GM12878 (cell line): ENCODE results near the gene KIDINS220. TPM values are rescaled to one million over a fixed set of nuclear protein-coding genes. Genes with fewer than 3 reads are reported as not detected.

Source experiments
- ATAC-seq: fragments of 200-7000 bp; cut with Tn5 transposase; 3 replicates; pipeline ENCODE4 v1.9.1; 2020; ENCODE audit warnings: mild to moderate bottlenecking, moderate library complexity
- BruUV-seq: library from RNA; stranded (reverse); fragments of 400-500 nt; replicated peaks from 2 replicates; lab custom pipeline; 2021; lab: Mats Ljungman, UMichigan
- CTCF ChIA-PET: fragments of 300-600 bp; sonication (Branson Sonifier 250); formaldehyde crosslinking; extraction: SDS; loops from one replicate; lab custom pipeline; 2021; ENCODE audit warnings: inconsistent platforms; lab: Yijun Ruan, JAX
- POLR2A ChIA-PET: fragments of 350-600 bp; formaldehyde crosslinking; extraction: SDS; loops from one replicate; lab custom pipeline; 2021; ENCODE audit warnings: inconsistent platforms; lab: Charles Lee
- RAD21 ChIA-PET: fragments of 300-600 bp; sonication (Branson Sonifier 250); formaldehyde crosslinking; loops from one replicate; lab custom pipeline; 2023; ENCODE audit warnings: antibody characterized with exemption; ENCODE audit not compliant: unreplicated experiment; lab: Charles Lee
- SMC1A ChIA-PET: fragments of 300-600 bp; sonication (Branson Sonifier 250); formaldehyde crosslinking; loops from one replicate; lab custom pipeline; 2023; ENCODE audit not compliant: unreplicated experiment, uncharacterized antibody; lab: Charles Lee
- DNase-seq: peaks from one replicate; pipeline ENCODE4 v3.0.0-alpha.2; 2011; ENCODE audit warnings: low read depth, low spot score
- FAIRE-seq: peaks from 3 replicates; lab custom pipeline; 2011; peaks lifted over from hg19 to GRCh38; lab: Jason Lieb, UNC
- H2AFZ ChIP-seq: 2 replicates; pipeline ENCODE4 v1.6.0; 2011; ENCODE audit warnings: low read depth, low read length, control low read depth; ENCODE audit not compliant: control insufficient read depth
- H3K27ac ChIP-seq: 2 replicates; pipeline ENCODE4 v1.5.1; 2011; ENCODE audit warnings: control low read depth; ENCODE audit not compliant: control insufficient read depth, insufficient read depth
- H3K27me3 ChIP-seq, 2 experiments: replicated peaks in 1 of 2; 2 replicates each; pipeline versions ENCODE4 v1.6.0 to v1.6.1; 2011; ENCODE audit warnings: low read length in 1 of 2; ENCODE audit not compliant: control insufficient read depth in 2 of 2, insufficient read depth in 2 of 2
- H3K36me3 ChIP-seq, 2 experiments: 2 replicates each; pipeline ENCODE4 v1.5.1; 2011; ENCODE audit warnings: low read length in 1 of 2; ENCODE audit not compliant: control insufficient read depth in 2 of 2, insufficient read depth in 2 of 2
- H3K4me1 ChIP-seq: 2 replicates; pipeline ENCODE4 v1.6.1; 2011; ENCODE audit warnings: mild to moderate bottlenecking, low read length, moderate library complexity, mixed read lengths; ENCODE audit not compliant: control insufficient read depth, insufficient read depth
- H3K4me2 ChIP-seq: 2 replicates; pipeline ENCODE4 v1.6.0; 2011; ENCODE audit warnings: control low read depth; ENCODE audit not compliant: control insufficient read depth, insufficient read depth
- H3K4me3 ChIP-seq: fragments of 200-600 bp; sonication (generic); 2 replicates; pipeline ENCODE4 v1.5.1; 2016
- H3K79me2 ChIP-seq: 2 replicates; pipeline ENCODE4 v1.6.0; 2011; ENCODE audit warnings: low read length; ENCODE audit not compliant: control insufficient read depth, insufficient read depth
- H3K9ac ChIP-seq: 2 replicates; pipeline ENCODE4 v1.8.0; 2011; ENCODE audit warnings: low read length, control low read depth, mixed read lengths; ENCODE audit not compliant: control insufficient read depth, insufficient read depth
- H3K9me3 ChIP-seq: replicated peaks from 3 replicates; pipeline ENCODE4 v1.5.1; 2011; ENCODE audit warnings: mild to moderate bottlenecking, low read length; ENCODE audit not compliant: control insufficient read depth, insufficient read depth
- H4K20me1 ChIP-seq: 2 replicates; pipeline ENCODE4 v1.6.0; 2011; ENCODE audit not compliant: control insufficient read depth, insufficient read depth
- HCFC1 ChIP-seq: fragments of 150-350 bp; IDR thresholded peaks from 2 replicates; pipeline ENCODE4 v1.6.1; 2014; ENCODE audit warnings: low read length
- PML ChIP-seq: IDR thresholded peaks from 2 replicates; pipeline ENCODE4 v1.6.1; 2012; ENCODE audit warnings: low read length, inconsistent platforms
- SREBF2 ChIP-seq: IDR thresholded peaks from 2 replicates; pipeline ENCODE4 v1.6.1; 2012; ENCODE audit warnings: mild to moderate bottlenecking, low read length
- YBX1 ChIP-seq: fragments of 450-650 bp; IDR thresholded peaks from 2 replicates; pipeline ENCODE4 v1.6.1; 2016; ENCODE audit warnings: antibody characterized with exemption
- ZNF592 ChIP-seq: fragments of 450-650 bp; IDR thresholded peaks from 2 replicates; pipeline ENCODE4 v1.6.1; 2017; ENCODE audit warnings: mild to moderate bottlenecking, moderate library complexity
- WGBS: methylation state at CpG from one replicate; pipeline ENCODE4 v1.1.6; 2016; ENCODE audit warnings: low lambda C conversion rate; ENCODE audit not compliant: insufficient replicate concordance, insufficient coverage; ENCODE audit errors: missing lambda C conversion rate; 5-methylcytosine and 5-hydroxymethylcytosine counted together
- in situ Hi-C: fragments of 300-500 bp; cut with MboI; formaldehyde crosslinking; loops from 9 replicates; pipeline ENCODE4 v1.14.3; 2018; ENCODE audit warnings: mixed read lengths
- intact Hi-C: fragments of 100-400 bp; cut with micrococcal nuclease; formaldehyde crosslinking; loops from one replicate; pipeline ENCODE4 v1.14.2; 2022; ENCODE audit not compliant: unreplicated experiment
- polyA plus RNA-seq, 11 experiments: library from polyadenylated mRNA; depleted of rRNA in 4 of 11; unstranded in 6 of 11; stranded (reverse) in 5 of 11; fragments of >200 nt; fragmentation: Nextera tagmentation in 4 of 11; fragmentation: Illumina TruSeq in 1 of 11; extraction: Ambion mirVana in 4 of 11; extraction: Trizol in 1 of 11; gene quantifications; 1 replicate in 1 of 11; 2 replicates in 10 of 11; pipeline versions ENCODE4 v1.2.1 to v1.2.3, GENCODE V29; 2011 to 2016; ENCODE audit warnings: inconsistent platforms in 2 of 11, missing spikeins in 2 of 11, low read depth in 1 of 11
- total RNA-seq, 4 experiments: library from RNA; depleted of rRNA in 3 of 4; stranded (reverse); fragments of >200 nt in 3 of 4; fragmentation: Illumina TruSeq in 1 of 4; extraction: Trizol in 1 of 4; gene quantifications; 2 replicates each; pipeline versions ENCODE4 v1.2.1 to v1.2.3, GENCODE V29; 2013 to 2021

The KIDINS220 gene
- total and polyA plus RNA-seq, 10 of the 15 experiments (the other 5 are each of a cell fraction or from before 2014, with no cell fraction given) = 6.0 to 31.2 (median 16.0) TPM

- no peaks in the 10 kb centered on the region for H3K4me1 ChIP-seq
- no peaks in the 10 kb centered on the region for H3K27me3 ChIP-seq
- H3K79me2 ChIP-seq = no peaks in the 10 kb centered on the region
- no TSS peak for BruUV-seq
- WGBS = 69% methylated on average over 14 of the region's 14 CpGs
- no peak overlapping the region for H3K4me2 ChIP-seq
- no peaks in the 10 kb centered on the region for H3K36me3 ChIP-seq
- H3K9ac ChIP-seq = no peak overlapping the region
- ATAC-seq (no peak), FAIRE-seq (no peak), DNase-seq (no peak)
- no peaks in the 10 kb centered on the region; the same call in 2 of the 3 replicates for H3K9me3 ChIP-seq
- ChIA-PET SMC1A (no interaction called here), POLR2A (no interaction called here), CTCF (no interaction called here), RAD21 (no interaction called here)
- H3K27ac ChIP-seq = no peak overlapping the region
- TF ChIP-seq HCFC1 (no peak), SREBF2 (no peak), YBX1 (no peak), ZNF592 (no peak), PML (no peak)
- H2AFZ ChIP-seq = no peak overlapping the region
- intact Hi-C loops (no loop called here), in situ Hi-C loops (no loop called here)
- H4K20me1 ChIP-seq = no peaks in the 10 kb centered on the region
- H3K4me3 ChIP-seq = no peak overlapping the region
Measured at GRCh38 chr2:8709611-8710010, 127.8 kb downstream of the KIDINS220 start.
